K562 (cell line): Measurements from ENCODE around the gene CNBD2.

ENCODE experiments used
- EZH2 ChIP-seq: IDR thresholded peaks from 2 replicates; pipeline ENCODE4 v1.6.1; 2012; ENCODE audit warnings: low read depth, mild to moderate bottlenecking, inconsistent platforms, low read length, borderline replicate concordance
- PTBP1 ChIP-seq: fragments of 200-400 bp; formaldehyde crosslinking; IDR thresholded peaks from 2 replicates; pipeline ENCODE4 v1.6.1; 2017; ENCODE audit warnings: low read depth, low read length
- RBM22 ChIP-seq: fragments of 200-400 bp; formaldehyde crosslinking; IDR thresholded peaks from 2 replicates; pipeline ENCODE4 v1.6.1; 2018; ENCODE audit warnings: low read length, low read depth; ENCODE audit not compliant: poor library complexity, severe bottlenecking
- REST ChIP-seq, 2 experiments: fragments of 450-650 bp; formaldehyde crosslinking in 1 of 2; IDR thresholded peaks; 2 replicates each; pipeline versions ENCODE4 v1.4.0 to v1.6.1; 2014 to 2020; ENCODE audit warnings: mild to moderate bottlenecking in 2 of 2, borderline replicate concordance in 1 of 2, low read depth in 1 of 2
- SIN3A ChIP-seq, 2 experiments: fragments of 150-350 bp in 1 of 2; IDR thresholded peaks; 2 replicates each; pipeline ENCODE4 v1.6.1; 2011 to 2016; ENCODE audit warnings: borderline replicate concordance in 2 of 2, low read depth in 2 of 2, low read length in 2 of 2, mild to moderate bottlenecking in 2 of 2, moderate library complexity in 2 of 2; ENCODE audit not compliant: control insufficient read depth in 1 of 2
- ZNF431 ChIP-seq: sonication (generic); formaldehyde crosslinking; IDR thresholded peaks from 2 replicates; pipeline ENCODE4 v1.8.0; 2022; ENCODE audit warnings: mild to moderate bottlenecking, missing genetic modification reagents

GRCh38 chr20:36002855-36003254, 34.5 kb downstream of the CNBD2 start:
- TF ChIP-seq EZH2 (no peak), REST (IDR thresholded peaks at IDR 0.05; ENCODE audit: borderline replicate concordance) (no peak), REST (CRISPR knock-in tag; IDR thresholded peaks at IDR 0.05; ENCODE audit: low read depth) (no peak), SIN3A (IDR thresholded peaks at IDR 0.05; ENCODE audit: borderline replicate concordance in 2 of 2, control insufficient read depth in 1 of 2, low read depth in 2 of 2, low read length in 2 of 2) (no peak), ZNF431 (no peak), PTBP1 (no peak), RBM22 (no peak)
